NCI-H1930 (cell line): ENCODE measurements around the gene BRF1.
A peak's percentile ranks its signal among the peaks of the same experiment; 100 is the strongest.
"Not testable (repeated sequence)": the region's sequence is repeated elsewhere in the genome, so short reads cannot be mapped to it uniquely, and the experiment has no call there.

Experiments used
- DNase-seq, 2 experiments: peaks; one replicate each; lab custom pipeline; 2025; lab: John Stamatoyannopoulos, UW

Gene BRF1

GRCh38 chr14:105315211-105315721, 14.5 kb upstream of the BRF1 start:
- DNase-seq, result peak; percentile 23 to 31

- DNase-seq, result peak; percentile 70 to 90
These were observed 13.7 kb upstream of the BRF1 start, which contains the start of gene PACS2 for GRCh38 chr14:105314287-105315200. PACS2 (plus strand) TSS chr14:105314748; CDS start chr14:105314919, 171 bp downstream.

DNA sequence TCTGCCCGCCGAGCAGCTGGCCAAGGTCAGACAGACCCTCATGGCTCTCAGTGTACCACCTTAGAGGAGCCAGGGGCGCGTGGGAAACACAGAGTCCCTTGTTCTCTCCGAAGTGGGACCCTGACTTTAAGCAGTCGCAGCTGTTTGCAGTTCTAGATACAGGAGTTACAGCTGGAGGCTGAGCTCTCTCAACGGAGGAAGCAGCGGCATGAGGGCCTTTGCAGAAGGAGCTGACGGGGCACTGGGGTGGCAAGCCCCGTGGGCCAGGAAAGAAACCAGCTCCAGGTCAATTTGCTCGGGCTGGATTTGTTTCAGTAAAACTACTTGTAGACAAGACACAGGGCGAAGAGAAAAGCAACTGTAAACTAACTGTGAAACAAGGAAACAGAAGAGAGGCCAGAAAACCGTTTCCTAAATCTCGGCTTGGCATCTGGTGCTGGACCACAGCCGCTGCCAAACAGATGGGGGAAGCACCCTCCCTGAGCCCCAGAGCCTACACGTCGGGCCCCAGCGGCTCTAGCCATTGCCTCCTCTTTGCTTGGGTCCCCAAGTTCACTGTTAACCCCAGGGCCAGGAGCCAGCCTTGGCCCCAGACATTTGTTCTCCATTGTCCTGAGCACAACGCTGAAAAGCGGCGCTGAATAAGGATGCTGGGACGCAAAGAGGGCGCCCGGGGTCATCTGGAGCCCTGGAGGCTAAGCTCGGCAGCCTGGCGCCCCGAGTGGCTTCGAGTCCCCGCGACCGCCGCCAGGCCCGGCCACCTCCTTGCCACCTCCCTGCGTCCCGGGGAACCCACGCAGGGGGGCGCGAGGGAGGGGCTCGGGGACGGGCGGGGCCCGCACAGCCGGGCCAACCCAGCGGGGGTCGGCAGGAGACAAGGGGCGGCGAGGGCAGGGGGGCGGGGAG, 12.8 kb upstream of the BRF1 start:
- DNase-seq, result peak in 1 of 2 experiments; percentile 47

DNA sequence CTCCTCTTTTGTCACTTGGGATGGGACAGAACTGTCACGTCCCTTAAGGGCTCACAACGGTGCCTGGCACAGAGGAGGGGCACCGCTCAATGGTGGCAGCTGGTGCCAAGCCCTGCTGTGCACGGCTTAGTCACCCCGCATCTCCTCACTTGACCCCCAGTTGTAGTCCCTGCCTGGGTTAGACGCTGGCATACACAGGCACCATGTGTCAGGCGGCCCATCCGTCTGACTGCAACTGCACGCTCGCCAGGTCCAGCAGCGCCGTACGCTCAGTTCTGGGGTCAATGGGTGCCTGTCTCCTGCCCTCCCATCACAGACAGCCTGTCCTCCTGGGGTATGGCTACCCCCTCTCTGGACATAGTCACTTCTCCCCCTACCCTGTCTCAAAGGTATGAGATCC, 12.2 kb upstream of the BRF1 start:
- DNase-seq, result no peak

DNA sequence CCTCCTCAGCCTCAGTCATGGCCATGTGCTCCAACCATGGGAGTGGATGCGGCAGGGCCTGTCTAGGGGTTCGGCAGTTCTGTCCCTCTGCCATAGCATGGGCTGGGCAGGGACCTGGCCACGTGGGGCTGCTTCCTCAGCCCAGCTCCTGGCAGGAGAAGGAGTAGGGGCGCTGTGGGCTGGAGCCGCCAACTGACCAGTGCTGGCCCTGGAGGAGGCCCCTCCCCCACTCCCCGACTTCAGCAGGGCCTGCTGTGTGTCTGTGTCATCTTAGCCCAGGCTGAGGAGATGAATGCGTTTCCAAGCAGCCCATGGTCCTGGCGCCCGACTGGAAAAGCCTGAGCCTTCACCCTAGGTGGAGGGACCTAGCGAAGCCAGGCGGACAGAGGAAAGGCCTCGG, 11.0 kb upstream of the BRF1 start:
- DNase-seq, result no peak

DNA sequence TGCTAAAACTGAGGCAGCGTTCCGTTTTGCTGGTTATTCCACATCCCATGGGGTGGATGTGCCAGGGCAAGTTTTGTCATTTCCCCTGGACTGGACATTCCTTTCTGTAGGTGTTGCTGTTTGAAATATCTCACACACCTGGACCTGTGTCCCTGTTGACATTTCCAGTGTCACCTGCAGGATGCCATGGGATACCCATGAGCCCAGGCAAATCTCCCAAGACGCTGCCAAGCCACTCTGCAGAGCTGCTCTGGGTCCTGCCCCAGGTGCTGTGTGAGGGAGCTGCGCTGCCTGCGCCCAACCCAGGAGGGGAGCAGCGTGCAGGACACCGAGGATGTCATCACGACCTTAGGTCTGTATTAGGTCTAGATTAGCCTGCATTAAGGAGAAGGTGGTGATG, 8.6 kb upstream of the BRF1 start:
- no peak for DNase-seq

DNA sequence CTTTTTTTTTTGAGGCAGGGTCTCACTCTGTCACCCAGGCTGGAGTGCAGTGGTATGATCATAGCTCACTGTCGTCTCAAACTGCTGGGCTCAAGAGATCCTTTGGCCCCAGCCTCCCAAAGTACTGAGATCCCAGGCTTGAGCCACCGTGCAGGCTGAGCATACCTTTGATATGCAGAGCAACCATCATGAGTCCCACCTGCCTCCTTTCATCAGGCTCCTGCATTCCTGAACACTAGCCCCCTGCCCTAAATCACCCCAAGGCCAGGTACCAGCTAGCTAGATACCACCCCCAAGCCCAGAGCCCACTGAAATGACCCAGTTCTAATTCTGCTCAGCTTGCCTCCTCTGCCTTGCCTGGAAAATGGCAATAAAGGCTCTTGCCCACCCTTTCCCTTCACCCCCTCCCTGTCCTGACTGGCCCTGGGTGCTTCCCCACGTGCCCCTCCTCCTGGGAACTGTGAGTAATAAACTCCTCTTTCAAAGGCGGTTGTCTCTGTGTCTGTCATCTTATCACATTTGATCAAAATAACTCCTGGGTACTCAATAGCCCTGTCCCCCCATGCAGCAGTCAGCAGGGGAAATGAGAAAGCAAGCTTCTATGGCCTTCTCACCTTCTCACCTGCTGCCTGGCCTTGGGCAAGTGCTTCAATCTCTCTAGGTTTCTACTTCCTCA, 6.4 kb upstream of the BRF1 start:
- DNase-seq, result no peak

DNA sequence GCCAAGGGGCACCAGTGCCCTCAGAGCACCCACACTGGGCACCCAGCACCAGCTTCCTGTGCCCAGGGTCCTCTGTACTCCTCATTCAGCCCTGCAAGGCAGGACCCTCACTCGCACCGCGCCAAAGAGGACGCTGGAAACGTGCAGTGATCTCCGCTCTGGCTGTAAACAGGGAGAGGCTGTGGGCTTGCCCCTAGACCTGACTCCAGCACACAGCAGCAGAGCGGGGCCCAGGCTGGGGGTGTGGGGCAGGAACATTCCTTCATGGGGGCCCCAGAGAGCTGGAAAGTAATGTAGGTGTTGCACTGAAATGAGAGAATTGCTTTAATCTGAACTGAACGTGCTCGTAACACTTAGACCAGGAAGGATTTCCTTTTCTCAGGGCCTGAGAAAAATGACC, 5.0 kb upstream of the BRF1 start:
- no peak for DNase-seq

DNA sequence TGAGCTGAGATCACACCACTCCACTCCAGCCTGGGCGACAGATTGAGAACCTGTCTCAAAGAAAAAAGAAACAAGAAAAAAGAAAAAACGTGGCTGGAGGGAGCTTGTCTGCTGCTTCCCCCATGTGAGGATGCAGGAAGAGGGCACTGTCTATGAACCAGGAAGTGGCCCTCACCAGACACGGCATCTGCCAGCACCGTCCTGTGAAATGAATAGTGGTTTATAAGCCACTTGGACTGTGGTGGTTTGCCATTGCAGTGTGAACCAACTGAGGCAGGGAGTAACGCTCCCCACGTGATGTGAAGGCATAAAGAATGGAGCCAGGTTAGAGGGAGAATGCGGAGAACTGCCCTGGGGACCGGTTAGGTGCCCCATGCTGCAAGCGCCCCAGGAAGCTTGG, 4.5 kb upstream of the BRF1 start:
- DNase-seq, result no peak

GRCh38 chr14:105304565-105304964, 3.8 kb upstream of the BRF1 start:
- DNase-seq, result no peak

GRCh38 chr14:105303949-105304348, 3.1 kb upstream of the BRF1 start:
- DNase-seq, result no peak

DNA sequence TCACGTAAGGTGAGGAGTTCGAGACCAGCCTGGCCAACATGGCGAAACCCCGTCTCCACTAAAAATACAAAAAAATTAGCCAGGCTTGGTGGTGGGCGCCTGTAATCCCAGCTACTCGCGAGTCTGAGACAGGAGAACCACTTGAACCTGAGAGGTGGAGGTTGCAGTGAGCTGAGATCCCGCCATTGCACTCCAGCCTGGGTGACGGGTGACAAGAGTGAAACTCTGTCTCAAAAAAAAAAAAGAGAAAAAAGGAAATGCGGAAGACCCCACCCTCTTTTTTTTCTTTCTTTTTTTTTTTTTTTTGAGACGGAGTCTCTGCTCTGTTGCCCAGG, 1.1 kb upstream of the BRF1 start:
- not testable (repeated sequence) for DNase-seq

DNA sequence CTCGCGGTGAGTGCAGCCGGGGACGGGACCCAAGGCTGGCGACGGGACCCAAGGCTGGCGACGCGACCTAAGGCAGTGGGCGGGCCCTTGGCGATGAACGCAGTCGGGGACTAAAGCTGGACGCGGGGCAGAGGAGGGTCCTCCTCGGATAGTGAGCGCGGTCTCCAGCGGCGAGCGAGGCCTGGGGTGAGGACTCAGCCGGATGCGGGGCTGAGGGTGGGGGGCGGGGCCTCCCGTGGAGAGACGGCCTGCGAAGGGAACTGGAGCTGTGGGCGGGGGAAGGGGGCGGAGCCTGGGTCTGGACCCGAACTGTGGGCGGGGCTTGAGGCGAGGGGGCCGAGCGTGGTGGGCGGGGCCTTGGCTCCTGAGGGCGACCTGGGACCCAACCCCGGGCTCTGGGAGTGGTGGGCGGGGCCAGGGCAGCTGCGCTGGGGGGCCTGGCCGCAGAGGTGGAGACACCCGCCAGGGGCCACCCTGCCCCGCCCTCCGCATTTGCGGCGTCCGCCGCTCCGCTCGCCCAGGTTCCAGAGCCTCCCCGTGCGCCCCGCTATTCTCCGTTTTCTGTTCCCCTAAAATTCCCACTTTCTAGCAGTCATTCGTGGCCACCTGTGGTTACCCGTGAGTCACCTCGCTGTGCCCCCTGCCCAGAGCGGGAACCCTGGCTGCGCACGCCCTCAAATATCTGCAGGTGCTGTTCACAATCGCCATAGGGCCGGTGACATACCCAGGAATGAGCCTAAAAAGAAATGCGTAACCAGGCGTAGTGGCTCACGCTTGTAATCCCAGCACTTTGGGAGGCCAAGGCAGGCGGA, 508 bp upstream of the BRF1 start:
- peak; percentile 94 to 96 for DNase-seq

DNA sequence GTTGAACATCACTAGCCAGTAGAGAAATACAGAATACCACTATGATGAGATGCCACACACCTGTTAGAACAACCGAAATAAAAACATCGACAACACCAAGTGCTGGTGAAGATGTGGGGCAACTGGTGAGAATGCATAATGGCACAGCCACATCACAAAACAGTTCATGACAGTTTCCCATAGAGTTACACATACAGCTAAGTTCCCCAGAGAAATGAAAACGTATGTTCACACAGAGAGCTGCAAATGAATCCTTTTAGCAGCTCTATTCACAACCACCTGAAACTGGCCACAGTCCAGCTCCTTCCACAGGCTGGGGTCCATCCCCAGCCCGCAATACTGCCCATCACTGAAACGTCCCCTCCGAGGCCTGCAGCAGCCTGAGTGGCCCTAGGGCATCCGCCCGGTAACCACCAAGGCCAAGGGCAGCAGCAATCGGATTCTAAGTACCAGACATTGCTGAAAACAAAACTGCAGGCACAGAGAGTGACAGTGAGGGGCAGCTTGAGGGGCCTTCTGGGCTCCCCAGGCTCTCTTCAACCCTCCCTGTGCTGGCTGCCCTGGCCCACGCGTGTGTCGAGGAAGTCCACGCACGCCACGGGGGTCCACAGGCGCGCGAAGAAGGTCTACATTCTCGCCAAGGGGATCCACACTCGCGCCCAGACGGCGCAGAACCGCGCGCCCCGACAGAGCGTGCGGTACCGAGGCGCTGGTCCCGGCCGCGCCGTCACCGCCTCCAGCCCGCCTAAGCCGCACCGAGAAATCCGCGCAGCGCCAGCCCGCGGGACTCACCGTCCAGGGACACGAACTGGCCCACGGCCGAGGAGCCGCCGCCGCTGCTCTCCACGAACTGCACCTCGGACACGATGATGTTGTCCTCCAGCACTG, 903 bp downstream of the BRF1 start:
- DNase-seq, result no peak

GRCh38 chr14:105297311-105297710, 3.5 kb downstream of the BRF1 start:
- not testable (repeated sequence) for DNase-seq

GRCh38 chr14:105294142-105294597, 6.6 kb downstream of the BRF1 start:
- DNase-seq, result no peak

GRCh38 chr14:105292826-105293711, 7.7 kb downstream of the BRF1 start:
- DNase-seq, result no peak

- no peak for DNase-seq
These were observed 10.0 kb downstream of the BRF1 start for GRCh38 chr14:105290621-105291346.
